MG63 (cell line): ENCODE results near the gene PFKFB1. TPM values are rescaled to one million over a fixed set of nuclear protein-coding genes. Genes with fewer than 3 reads are reported as not detected.
"Not testable (repeated sequence)": the region's sequence is repeated elsewhere in the genome, so short reads cannot be mapped to it uniquely, and the experiment has no call there.

Experiments used
- DNase-seq: peaks from one replicate; pipeline ENCODE4 v3.0.0-alpha.2; 2020
- H3K27me3 ChIP-seq: fragments of 250-450 bp; sonication (Bioruptor Pico); 2 replicates; pipeline ENCODE4 v1.5.1; 2020; ENCODE audit warnings: mild to moderate bottlenecking, moderate library complexity
- H3K36me3 ChIP-seq: fragments of 250-450 bp; sonication (Bioruptor Pico); 2 replicates; pipeline ENCODE4 v1.5.1; 2020; ENCODE audit warnings: mild to moderate bottlenecking, moderate library complexity
- H3K4me3 ChIP-seq: fragments of 250-450 bp; sonication (Bioruptor Pico); 2 replicates; pipeline ENCODE4 v1.5.1; 2020; ENCODE audit warnings: mild to moderate bottlenecking, moderate library complexity
- H3K9me3 ChIP-seq: fragments of 250-450 bp; sonication (Bioruptor Pico); 2 replicates; pipeline ENCODE4 v1.5.1; 2020; ENCODE audit warnings: mild to moderate bottlenecking, moderate library complexity
- total RNA-seq: library from RNA; depleted of rRNA; stranded (reverse); fragments of >200 nt; shearing (Covaris generic); gene quantifications from 2 replicates; pipeline ENCODE4 v1.2.3, GENCODE V29; 2014; ENCODE audit warnings: low replicate concordance

Gene PFKFB1
- total RNA-seq, 1 experiment from 2014 or later: not detected

DNA sequence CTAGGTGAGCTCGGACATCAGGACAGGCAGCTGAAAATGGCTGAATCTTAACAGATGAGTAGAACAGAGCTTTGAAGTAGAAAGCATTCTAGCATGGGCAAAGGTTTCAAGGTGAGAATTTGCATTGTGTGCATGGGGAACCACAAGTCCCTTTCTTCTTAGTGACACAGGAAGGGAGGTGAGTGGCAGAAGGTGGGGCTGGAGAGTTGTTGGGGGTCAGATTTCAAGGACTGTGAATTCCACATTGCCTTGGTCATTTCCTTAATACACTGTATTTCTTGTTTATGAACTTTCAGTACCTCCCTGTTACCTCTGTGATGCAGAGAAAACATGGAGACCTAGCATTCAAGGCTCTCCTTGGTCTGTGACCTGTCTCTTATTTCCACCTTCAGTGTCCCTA, 10.2 kb upstream of the PFKFB1 start:
- DNase-seq: no peak
- no peak overlapping the region for H3K4me3 ChIP-seq
- H3K9me3 ChIP-seq: no peaks in the 10 kb centered on the region
- H3K27me3 ChIP-seq: no peaks in the 10 kb centered on the region
- no peaks in the 10 kb centered on the region; the same call in 1 of the 2 replicates for H3K36me3 ChIP-seq

DNA sequence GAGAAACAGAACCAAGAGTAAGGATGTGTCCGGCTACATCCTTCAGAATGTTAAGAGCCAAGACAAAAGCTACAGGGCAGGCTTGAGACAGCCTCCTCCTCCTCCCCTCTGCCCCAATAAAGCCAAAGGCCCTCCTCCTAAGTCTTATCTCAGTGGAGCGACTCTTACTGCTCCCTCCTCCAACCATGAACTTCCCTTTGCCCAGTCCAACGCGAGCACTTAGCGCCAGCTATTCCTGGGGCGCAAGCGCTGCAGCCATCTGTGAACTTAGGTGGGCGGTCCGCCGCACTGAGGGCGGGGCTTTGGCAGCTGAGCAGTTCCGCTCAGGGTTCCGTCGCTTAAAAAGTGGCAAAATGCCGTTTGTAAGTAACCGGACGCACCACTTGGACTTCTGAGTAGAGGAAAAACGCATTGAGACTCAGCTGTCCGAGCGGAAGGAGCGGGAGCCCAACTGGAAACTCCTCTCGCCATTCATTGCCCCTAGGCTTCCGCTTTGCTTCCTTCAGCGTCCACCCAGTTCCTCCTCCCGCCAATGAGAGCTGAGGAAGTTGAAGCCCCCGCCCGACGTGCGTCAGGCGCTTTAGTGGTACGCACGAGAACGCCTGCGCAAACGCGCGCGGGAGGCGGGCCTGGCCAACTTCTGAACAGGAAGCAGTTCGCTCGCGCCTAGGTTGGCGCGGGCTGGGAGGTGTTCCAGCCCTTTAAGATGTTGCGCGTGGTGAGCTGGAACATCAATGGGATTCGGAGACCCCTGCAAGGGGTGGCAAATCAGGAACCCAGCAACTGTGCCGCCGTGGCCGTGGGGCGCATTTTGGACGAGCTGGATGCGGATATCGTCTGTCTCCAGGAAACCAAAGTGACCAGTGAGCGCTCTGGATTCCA, 6.0 kb upstream of the PFKFB1 start, which contains the start of gene APEX2:
TSS of gene APEX2 (plus strand) at position 647 of the 882 bp plus-strand sequence. CDS start at position 707, 60 bp downstream.
- Histone ChIP-seq H3K4me3 (peak within 1 kb of the TSS; percentile 81), H3K36me3 (no peaks in the 10 kb centered on the region; the same call in 1 of the 2 replicates), H3K27me3 (no peaks in the 10 kb centered on the region), H3K9me3 (no peaks in the 10 kb centered on the region)
- DNase-seq: peak; percentile 92

DNA sequence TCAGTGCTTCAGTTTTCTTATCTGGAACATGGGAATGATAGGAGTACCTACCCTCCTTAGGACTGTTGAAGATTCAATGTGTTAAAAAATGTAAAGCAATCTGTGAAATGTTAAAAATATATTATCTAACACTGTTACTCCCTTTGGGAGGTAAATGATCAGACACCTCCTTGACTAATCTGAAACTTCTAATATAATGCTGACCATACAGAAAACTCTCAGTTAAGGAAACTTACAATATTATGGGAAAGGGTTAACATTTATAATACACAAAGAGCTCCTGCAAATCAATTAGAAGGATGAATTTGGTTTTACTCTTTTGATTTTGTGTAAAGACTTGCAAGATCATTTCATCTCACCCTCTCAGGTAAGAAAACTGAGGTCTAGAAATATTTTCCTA, 1.6 kb upstream of the PFKFB1 start:
- Histone ChIP-seq H3K36me3 (no peaks in the 10 kb centered on the region), H3K4me3 (no peak overlapping the region), H3K9me3 (no peaks in the 10 kb centered on the region), H3K27me3 (no peaks in the 10 kb centered on the region)
- no peak for DNase-seq

DNA sequence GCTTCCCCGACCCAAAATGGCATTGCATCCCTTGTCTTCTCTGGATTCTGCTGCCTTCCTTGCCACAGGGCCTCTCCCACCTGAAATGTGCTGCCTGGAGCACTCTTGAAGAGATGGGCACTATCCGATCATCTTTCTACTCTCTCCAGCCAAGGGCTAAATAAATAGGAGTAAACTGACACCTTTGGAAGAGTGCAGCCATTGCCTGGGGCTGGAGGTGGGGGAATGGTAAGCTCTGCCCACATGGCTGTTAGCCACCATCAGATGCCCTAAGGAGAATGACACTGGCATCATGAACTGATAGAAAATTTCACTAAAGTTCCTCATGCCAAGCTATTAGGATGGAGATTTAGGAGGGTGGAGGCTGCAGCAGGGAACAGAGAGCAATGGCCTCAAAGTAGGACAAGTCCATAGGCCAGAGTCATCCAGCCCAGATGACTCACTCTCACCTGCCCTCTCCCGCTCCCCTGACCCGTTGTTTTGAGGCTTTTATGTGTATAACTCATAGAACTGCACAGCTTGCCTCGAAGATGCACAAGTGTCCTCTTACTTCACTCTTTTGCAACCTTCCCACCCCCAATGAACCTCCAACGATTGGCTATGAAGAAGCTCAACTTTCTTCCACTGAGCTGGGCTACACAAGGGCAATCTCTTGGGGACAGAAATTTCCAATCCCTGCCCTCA, 822 bp upstream of the PFKFB1 start:
- Histone ChIP-seq H3K36me3 (no peaks in the 10 kb centered on the region), H3K9me3 (no peaks in the 10 kb centered on the region), H3K27me3 (no peaks in the 10 kb centered on the region), H3K4me3 (no peak overlapping the region)
- DNase-seq: no peak

DNA sequence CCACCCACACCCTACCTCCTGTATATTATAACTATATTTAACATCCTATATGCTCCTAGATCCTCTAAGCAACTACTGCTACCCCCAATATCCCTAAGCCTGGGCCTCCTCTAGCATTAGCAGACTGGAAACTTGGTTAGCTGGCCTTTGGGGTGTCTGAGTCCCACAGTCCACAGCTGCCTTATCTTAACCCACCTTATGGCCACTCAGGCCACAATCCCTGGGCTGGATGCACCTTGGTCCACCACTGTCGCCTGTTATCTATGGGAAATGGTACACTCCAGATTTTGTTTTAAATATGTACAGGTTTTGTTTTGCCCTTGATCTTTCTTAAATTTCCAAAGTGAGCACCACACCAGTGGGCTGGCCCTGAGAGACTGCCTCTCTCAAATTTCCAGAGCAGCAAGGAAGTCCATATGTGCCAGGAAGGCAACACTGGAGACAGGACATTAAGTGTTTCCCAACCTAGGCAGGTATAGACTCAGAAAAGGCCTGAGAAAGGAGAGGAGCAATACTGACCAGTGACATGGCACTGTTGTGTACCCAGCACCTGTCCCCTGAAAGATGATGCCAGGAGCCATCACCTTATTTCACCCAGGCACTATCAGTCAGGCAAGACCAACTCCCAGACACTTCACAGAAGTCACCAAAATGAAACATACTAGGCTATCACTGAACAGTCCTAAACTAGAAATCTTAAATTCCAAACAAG, 921 bp downstream of the PFKFB1 start:
- no peak overlapping the region for H3K4me3 ChIP-seq
- no peaks in the 10 kb centered on the region for H3K27me3 ChIP-seq
- no peaks in the 10 kb centered on the region for H3K9me3 ChIP-seq
- H3K36me3 ChIP-seq: no peaks in the 10 kb centered on the region
- no peak for DNase-seq

DNA sequence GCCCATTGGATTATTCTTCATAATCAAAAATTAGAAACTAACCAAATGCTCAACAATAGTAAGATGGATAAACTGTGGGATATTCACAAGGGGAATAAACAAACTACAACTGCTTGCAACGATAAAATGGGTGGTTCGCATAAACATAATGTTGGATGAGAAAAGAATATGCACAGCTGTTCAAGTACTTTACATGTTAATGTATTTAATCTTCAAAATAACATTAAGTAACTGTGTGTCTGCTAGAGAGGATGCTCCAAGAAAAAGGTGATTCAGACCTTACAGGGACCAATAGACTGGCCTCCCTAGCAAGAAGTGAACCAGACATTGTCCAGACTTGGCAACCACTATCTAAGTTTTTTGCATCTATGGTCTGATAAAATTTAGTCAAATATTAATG, 2.3 kb downstream of the PFKFB1 start:
- H3K27me3 ChIP-seq: no peaks in the 10 kb centered on the region
- no peaks in the 10 kb centered on the region for H3K9me3 ChIP-seq
- H3K4me3 ChIP-seq: no peak overlapping the region
- no peaks in the 10 kb centered on the region for H3K36me3 ChIP-seq
- no peak for DNase-seq

DNA sequence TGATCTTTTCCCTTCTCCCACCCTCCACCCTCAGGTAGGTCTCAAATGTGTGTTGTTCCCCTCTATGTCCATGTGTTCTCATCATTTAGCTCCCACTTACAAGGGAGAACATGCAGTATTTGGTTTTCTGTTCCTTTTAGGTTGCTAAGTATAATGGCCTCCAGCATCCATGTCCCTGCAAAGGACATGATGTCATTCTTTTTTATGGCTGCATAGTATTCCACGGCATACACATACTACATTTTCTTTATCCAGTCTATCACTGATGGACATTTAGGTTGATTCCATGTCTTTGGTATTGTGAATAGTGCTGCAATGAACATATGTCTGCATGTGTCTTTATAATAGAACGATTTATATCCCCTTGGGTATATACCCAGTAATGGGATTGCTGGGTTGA, 10.7 kb downstream of the PFKFB1 start:
- not testable (repeated sequence) for H3K36me3 ChIP-seq, H3K27me3 ChIP-seq, H3K9me3 ChIP-seq, DNase-seq, H3K4me3 ChIP-seq

DNA sequence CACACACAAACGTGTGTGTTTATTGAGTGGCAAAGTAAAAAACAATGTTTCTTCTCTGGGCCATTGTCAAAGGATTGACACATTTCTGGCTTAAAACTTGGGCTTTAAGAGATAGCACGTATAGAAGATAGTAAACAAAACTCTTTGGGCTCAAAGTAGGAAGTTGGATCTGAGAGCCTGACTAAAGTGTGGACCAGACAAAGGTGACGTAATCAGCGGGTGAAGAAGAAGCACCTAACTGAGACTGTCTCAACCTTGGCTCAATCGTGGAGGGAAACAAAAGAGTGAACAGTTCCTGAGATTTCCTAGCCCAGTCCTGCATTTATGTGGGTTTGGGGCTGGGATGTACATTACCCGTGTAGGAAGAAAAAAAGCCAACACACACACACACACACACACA, 13.7 kb downstream of the PFKFB1 start:
- DNase-seq: no peak
- Histone ChIP-seq H3K9me3 (no peaks in the 10 kb centered on the region), H3K4me3 (no peak overlapping the region), H3K27me3 (no peaks in the 10 kb centered on the region), H3K36me3 (no peaks in the 10 kb centered on the region)

DNA sequence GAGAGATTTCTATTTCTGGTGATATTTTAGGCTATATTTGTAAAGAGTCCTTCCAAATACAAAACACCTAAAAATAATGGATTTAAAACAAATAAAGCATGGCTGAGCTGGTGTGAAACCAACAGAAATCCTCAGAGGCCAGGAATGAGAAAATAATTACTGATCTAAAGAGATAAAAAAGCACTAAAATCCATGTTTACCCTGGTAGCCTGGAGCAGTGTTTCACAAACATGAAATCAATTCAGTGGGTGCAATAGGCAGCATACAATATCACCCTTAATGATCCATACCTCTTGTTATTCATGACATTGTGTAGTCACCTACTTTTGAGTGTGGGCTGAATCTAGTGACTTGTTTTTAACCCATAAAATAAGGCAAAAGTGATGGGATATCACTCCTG, 14.6 kb downstream of the PFKFB1 start:
- Histone ChIP-seq H3K4me3 (no peak overlapping the region), H3K36me3 (no peaks in the 10 kb centered on the region), H3K27me3 (no peaks in the 10 kb centered on the region), H3K9me3 (no peaks in the 10 kb centered on the region)
- DNase-seq: no peak

DNA sequence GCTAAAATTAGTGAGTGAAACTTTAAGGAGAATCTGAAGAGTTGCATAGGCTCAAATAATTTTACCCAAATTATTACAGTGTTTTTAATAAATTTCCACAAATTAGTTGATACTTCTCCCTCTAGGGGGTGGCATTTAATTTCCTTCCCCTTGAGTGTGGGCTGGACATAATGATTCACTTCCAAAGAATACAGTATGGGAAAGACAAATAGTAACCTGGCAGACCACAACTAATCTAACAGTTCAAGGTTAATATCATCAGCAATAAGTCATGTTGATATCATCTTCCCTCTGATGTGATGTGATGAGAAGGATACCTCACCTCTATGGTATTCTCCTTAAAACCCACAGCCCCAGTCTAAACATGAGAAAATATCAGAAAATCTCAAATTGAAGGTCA, 15.5 kb downstream of the PFKFB1 start:
- no peak overlapping the region for H3K4me3 ChIP-seq
- no peak for DNase-seq
- no peaks in the 10 kb centered on the region for H3K9me3 ChIP-seq

DNA sequence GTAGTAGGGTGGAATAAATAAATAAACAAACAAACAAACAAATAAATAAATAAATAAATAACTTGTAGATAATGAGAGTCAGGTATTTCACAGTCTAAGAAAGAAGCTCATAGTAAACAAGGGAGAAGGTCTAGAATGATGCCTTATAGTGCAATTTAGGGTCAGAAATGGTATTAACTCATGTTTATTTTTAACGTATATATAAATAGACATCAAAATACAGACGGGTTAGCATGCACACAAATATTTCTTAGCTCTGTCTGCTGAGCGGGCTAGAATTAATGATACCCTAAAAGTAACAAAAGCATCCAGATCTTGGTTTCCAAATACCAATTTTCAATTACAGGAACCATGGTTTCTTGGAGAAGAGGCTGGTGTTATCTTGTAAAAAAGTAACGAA, 16.6 kb downstream of the PFKFB1 start:
- DNase-seq: no peak
- Histone ChIP-seq H3K36me3 (no peaks in the 10 kb centered on the region), H3K4me3 (no peak overlapping the region), H3K27me3 (no peaks in the 10 kb centered on the region), H3K9me3 (no peaks in the 10 kb centered on the region)

More for the DNA sequence above, 15.5 kb downstream of the PFKFB1 start:
- Histone ChIP-seq H3K36me3 (no peaks in the 10 kb centered on the region), H3K27me3 (no peaks in the 10 kb centered on the region)

DNA sequence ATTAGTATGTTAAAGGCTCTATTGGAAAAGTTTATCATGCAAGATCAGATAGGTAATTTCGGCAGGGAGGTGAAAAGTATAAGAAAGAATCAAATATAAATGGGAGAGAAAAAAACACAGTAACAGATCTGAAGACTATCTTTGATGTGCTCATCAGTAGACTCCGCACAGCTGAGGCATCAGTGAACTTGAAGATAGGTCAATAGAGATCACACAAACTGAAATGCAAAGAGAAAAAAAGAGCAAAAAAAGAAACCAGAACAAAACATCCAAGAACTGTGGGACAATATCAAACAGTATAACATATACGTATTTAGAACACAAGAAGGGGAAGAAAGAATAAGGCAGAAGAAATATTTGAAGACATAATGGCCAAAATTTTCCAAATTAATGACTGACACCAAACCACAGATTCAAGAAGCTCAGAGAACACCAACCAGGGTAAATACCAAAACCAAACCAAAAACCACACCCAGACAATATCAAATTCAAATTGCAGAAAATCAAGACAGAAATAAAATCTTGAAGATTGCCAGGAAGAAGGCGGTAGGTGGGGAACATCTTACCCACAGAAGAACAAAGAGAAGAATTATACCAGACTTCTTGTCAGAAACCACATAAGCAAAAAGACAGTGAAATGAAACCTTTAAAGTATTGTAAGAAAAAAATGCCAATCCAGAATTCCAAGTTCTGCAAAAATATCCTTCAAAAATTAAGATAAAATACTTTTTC, 29.1 kb downstream of the PFKFB1 start:
- no peak overlapping the region for H3K4me3 ChIP-seq
- H3K9me3 ChIP-seq: no peaks in the 10 kb centered on the region
- H3K27me3 ChIP-seq: no peaks in the 10 kb centered on the region
- H3K36me3 ChIP-seq: no peaks in the 10 kb centered on the region
- DNase-seq: no peak

DNA sequence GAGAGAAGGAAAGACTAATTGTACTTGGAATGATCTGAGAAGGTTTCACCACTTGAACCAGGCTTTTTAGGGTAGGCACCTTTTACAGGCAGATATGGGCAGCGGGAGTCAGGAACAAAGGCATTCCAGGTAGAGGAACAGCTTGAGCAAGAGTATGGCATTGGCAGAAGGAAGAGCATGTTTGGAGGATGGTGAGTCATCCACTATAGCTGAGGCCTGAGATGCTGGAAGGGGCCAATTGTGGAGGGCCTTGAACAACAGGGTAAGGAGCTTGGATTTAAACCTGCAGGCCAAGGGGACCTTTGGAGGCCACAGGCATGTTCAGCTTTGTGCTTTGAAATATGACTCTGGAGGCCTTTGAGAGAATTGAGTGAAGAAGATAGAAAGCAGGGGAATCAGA, 32.2 kb downstream of the PFKFB1 start:
- H3K36me3 ChIP-seq: no peaks in the 10 kb centered on the region
- DNase-seq: no peak
- no peaks in the 10 kb centered on the region for H3K9me3 ChIP-seq
- no peak overlapping the region for H3K4me3 ChIP-seq
- no peaks in the 10 kb centered on the region for H3K27me3 ChIP-seq

DNA sequence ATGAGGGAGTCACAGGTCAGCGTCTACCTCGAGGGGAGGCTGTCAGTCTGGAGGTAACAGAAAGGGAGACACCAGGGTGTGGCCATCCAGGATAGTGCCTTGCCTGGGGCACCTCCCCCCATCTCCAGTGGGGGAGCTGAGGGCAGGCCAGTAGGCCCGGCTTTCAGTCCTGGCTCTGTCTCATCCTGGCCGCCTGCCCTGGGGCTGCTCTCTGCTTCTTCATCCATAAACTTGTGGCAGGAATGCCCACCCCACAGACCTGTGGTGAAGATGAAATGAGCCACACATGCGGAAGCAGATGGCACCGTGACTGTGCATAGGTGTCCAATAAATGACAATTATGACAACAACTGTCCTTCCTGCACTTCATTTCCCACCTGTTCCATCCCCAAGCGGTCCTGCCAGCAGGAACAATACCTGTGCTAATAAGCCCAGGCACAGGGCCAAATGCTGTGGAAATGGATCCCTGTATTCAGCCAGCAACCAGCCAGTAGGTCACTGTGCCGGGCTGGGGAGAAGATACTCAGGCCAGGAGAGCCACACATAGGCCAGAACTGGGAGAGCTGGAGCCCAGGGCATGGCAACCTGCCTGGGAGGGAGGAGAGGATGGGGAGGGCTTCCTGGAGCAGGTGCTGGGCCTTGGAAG, 43.1 kb downstream of the PFKFB1 start:
- no peaks in the 10 kb centered on the region for H3K27me3 ChIP-seq
- H3K9me3 ChIP-seq: no peaks in the 10 kb centered on the region
- no peak for DNase-seq
- H3K36me3 ChIP-seq: no peaks in the 10 kb centered on the region
- no peak overlapping the region for H3K4me3 ChIP-seq

DNA sequence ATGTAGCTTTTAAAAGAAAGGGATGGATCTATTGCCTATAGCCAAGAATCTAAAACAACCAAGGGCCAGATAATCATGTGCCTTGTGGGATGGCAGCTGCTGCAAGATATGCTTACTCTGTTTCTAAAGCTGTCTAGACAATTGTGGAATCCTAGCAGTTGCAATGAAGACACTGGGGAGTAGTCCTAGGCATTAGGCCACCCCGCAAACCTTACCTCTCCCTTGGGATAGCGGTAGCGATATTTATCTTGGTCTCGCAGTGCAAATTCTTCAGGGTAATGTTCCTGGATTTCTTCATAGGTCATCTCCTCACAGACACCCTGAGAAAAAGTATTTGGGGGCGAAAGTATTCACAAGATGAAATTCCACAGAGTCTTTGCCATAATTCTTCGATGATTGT, 48.8 kb downstream of the PFKFB1 start:
- no peak overlapping the region for H3K4me3 ChIP-seq
- no peaks in the 10 kb centered on the region for H3K27me3 ChIP-seq
- no peaks in the 10 kb centered on the region for H3K9me3 ChIP-seq
- DNase-seq: no peak
- no peaks in the 10 kb centered on the region for H3K36me3 ChIP-seq

DNA sequence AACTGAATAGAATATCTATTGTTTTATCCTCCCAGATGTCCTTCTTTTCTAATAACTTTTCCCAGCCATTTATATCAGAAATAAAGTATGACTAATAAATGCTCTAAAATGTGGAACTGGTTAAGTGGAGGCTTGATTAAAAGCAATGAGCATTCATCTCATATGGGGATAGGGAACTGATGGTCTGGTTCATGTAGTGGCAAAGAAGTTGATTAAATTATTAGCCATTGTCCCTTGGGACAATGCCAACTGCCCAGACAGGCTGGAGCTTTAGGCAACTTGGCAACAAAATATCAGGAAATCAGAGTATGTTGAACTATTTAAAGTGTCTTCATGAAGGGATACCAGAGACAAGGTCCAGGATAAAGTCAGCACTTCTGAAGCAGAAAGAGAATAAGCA, 49.2 kb downstream of the PFKFB1 start:
- Histone ChIP-seq H3K36me3 (no peaks in the 10 kb centered on the region), H3K9me3 (no peaks in the 10 kb centered on the region), H3K4me3 (no peak overlapping the region), H3K27me3 (no peaks in the 10 kb centered on the region)
- no peak for DNase-seq
